Measurements from ENCODE around the gene EFR3B.

Gene EFR3B

DNA sequence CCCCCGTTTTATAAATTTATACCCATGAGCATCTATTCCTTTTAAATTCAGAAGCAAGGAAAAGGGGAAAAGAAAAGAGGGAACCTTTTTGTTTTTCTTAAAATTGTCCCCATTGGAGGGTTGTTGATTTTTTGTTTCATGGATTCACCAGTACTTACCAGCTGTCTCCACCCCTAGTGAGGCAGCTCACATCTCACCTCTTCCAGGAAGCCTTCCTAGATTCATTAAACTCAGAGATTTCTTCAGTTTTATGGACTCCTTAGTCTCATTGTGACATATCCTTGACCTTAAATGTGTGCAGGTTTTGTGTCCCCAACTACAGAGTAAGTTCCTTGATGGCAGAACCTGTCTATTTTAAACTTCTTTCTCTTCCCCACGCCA, 35.9 kb downstream of the EFR3B start:
- no peak for DNase-seq
- no peaks in the 10 kb centered on the region for H3K9me3 ChIP-seq (ENCODE audit: control extremely low read depth in 1 of 5, control insufficient read depth in 4 of 5, insufficient read depth in 2 of 5, low read depth in 1 of 5, low read length in 4 of 5)
- ChIA-PET CTCF (interaction anchor here (0.5 kb wide), 1 partner anchor 18 kb away, joined by 3 read pairs; no protein-coding TSS in a partner anchor), POLR2A (no interaction called here)
- H3K27me3 ChIP-seq (replicated peaks in 2 of 5; ENCODE audit: control insufficient read depth in 4 of 5, insufficient read depth in 5 of 5, low read length in 4 of 5), result peaks cover 0 to 4% (median 0%) of the 10 kb centered on the region in 5 experiments
- H3K27ac ChIP-seq (ENCODE audit: insufficient read depth in 1 of 2, low read depth in 1 of 2, low read length in 2 of 2, poor library complexity in 1 of 2, severe bottlenecking in 2 of 2), result no peak overlapping the region
- WGBS (ENCODE audit: insufficient coverage), result 100% methylated on average over 1 of the region's 2 CpGs
- H3K36me3 ChIP-seq (ENCODE audit: control insufficient read depth in 4 of 4, insufficient read depth in 4 of 4, low read length in 3 of 4), result no peaks in the 10 kb centered on the region
- H3K4me1 ChIP-seq (ENCODE audit: control extremely low read depth in 1 of 4, control insufficient read depth in 4 of 4, insufficient read depth in 4 of 4, low read length in 3 of 4), result no peaks in the 10 kb centered on the region
- H3K4me3 ChIP-seq (ENCODE audit: control insufficient read depth in 1 of 7, extremely low read depth in 1 of 7, insufficient read depth in 4 of 7, low read depth in 2 of 7, low read length in 6 of 7), result no peak overlapping the region

DNA sequence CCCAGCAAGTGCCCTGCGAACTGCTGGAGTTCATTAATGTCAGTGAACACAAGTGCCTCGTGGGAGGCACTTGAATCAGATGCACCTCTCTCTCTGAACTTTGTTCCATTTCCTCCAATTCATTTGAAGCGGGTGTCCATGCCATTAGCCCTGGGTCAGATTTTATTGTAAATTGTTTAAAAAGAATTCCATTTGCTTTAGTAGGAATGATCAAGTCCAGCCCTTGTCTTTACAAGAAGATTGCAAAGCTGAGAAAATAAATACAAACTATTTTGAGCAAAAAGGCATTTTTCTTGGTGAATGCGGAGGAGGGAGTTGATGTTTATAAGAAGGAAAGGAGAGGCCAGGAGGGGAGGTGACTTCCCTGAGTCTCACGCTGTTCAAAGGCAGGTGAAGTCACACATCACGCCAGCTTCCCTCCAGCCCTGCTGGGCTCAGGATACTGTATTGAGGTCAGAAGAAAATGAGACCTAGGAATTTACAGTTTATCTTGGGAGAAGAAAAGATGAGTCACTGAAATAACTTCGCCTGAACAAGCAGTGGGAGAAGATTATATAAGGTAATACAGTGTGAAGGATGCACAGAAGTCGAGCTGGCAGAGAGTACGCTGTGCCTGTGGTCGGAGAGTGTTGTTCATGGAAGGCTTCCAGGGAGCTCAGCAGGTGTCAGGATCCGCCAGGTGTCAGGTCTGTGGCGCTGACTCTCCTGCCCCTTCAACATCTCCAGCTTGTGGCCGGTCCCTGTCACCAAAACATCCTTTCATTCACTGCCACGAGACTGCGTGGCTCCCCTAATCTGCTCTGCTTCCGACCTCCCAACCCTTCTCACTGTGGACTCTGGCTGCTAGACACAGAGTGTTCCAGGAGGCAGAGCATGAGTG, 36.5 kb downstream of the EFR3B start:
- CTCF ChIA-PET, result interaction anchor here (0.5 kb wide), 1 partner anchor 17 kb away, joined by 3 read pairs; no protein-coding TSS in a partner anchor
- no peak for DNase-seq
- H3K27me3 ChIP-seq (replicated peaks in 2 of 5; ENCODE audit: control insufficient read depth in 4 of 5, insufficient read depth in 5 of 5, low read length in 4 of 5), result peaks cover 0 to 4% (median 0%) of the 10 kb centered on the region in 5 experiments
- POLR2A ChIA-PET, result no interaction called here
- no peaks in the 10 kb centered on the region for H3K36me3 ChIP-seq (ENCODE audit: control insufficient read depth in 4 of 4, insufficient read depth in 4 of 4, low read length in 3 of 4)
- H3K27ac ChIP-seq (ENCODE audit: insufficient read depth in 1 of 2, low read depth in 1 of 2, low read length in 2 of 2, poor library complexity in 1 of 2, severe bottlenecking in 2 of 2), result no peak overlapping the region
- WGBS (ENCODE audit: insufficient coverage), result 92% methylated on average over 13 of the region's 16 CpGs
- no peak overlapping the region for H3K4me3 ChIP-seq (ENCODE audit: control insufficient read depth in 1 of 7, extremely low read depth in 1 of 7, insufficient read depth in 4 of 7, low read depth in 2 of 7, low read length in 6 of 7)
- no peaks in the 10 kb centered on the region for H3K9me3 ChIP-seq (ENCODE audit: control extremely low read depth in 1 of 5, control insufficient read depth in 4 of 5, insufficient read depth in 2 of 5, low read depth in 1 of 5, low read length in 4 of 5)
- no peaks in the 10 kb centered on the region for H3K4me1 ChIP-seq (ENCODE audit: control extremely low read depth in 1 of 4, control insufficient read depth in 4 of 4, insufficient read depth in 4 of 4, low read length in 3 of 4)

GRCh38 chr2:25079050-25079635, 37.3 kb downstream of the EFR3B start:
- CTCF ChIA-PET, result no interaction called here
- Histone ChIP-seq H3K36me3 (ENCODE audit: control insufficient read depth in 4 of 4, insufficient read depth in 4 of 4, low read length in 3 of 4) (no peaks in the 10 kb centered on the region), H3K27me3 (replicated peaks in 2 of 5; ENCODE audit: control insufficient read depth in 4 of 5, insufficient read depth in 5 of 5, low read length in 4 of 5) (peaks cover 0 to 3% (median 0%) of the 10 kb centered on the region in 5 experiments), H3K9me3 (ENCODE audit: control extremely low read depth in 1 of 5, control insufficient read depth in 4 of 5, insufficient read depth in 2 of 5, low read depth in 1 of 5, low read length in 4 of 5) (no peaks in the 10 kb centered on the region), H3K4me1 (ENCODE audit: control extremely low read depth in 1 of 4, control insufficient read depth in 4 of 4, insufficient read depth in 4 of 4, low read length in 3 of 4) (no peaks in the 10 kb centered on the region), H3K27ac (ENCODE audit: insufficient read depth in 1 of 2, low read depth in 1 of 2, low read length in 2 of 2, poor library complexity in 1 of 2, severe bottlenecking in 2 of 2) (no peak overlapping the region), H3K4me3 (ENCODE audit: control insufficient read depth in 1 of 7, extremely low read depth in 1 of 7, insufficient read depth in 4 of 7, low read depth in 2 of 7, low read length in 6 of 7) (no peak overlapping the region)
- POLR2A ChIA-PET, result no interaction called here
- 90% methylated on average over 2 of the region's 3 CpGs for WGBS (ENCODE audit: insufficient coverage)
- DNase-seq, result no peak

DNA sequence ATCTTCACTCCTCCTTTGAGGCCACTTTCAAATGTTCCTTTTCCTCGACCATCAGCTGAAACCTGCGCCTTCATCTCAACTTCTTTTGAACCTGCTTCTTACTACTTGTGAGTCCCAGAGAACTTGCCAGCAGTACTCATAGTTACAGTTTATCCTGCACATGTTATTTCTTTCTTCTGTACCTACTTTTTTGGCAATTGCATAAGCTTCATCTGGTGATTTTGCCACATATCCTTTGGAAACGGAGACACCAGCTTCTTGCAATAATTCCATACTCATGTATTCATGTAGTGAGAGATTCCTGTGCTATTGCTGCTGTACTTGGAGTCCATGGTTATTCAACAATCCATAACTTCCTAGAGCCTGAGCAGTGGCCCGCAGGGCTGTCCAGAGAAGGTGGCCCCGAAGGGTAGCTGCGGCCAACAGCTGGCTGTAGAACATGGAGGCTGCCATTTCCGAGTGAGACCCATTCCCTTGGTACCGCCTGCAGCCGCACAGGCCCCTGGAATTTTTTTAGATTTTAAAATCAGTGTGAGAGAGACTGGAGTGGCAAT, 39.4 kb downstream of the EFR3B start:
- DNase-seq, result no peak
- H3K4me3 ChIP-seq (ENCODE audit: control insufficient read depth in 1 of 7, extremely low read depth in 1 of 7, insufficient read depth in 4 of 7, low read depth in 2 of 7, low read length in 6 of 7), result no peak overlapping the region
- POLR2A ChIA-PET, result interaction anchor here (0.6 kb wide), 1 partner anchor 285 kb away, joined by 6 read pairs; no protein-coding TSS in a partner anchor
- no peaks in the 10 kb centered on the region for H3K4me1 ChIP-seq (ENCODE audit: control extremely low read depth in 1 of 4, control insufficient read depth in 4 of 4, insufficient read depth in 4 of 4, low read length in 3 of 4)
- H3K27me3 ChIP-seq (replicated peaks in 2 of 5; ENCODE audit: control insufficient read depth in 4 of 5, insufficient read depth in 5 of 5, low read length in 4 of 5), result peaks cover 0 to 4% (median 0%) of the 10 kb centered on the region in 5 experiments
- no peak overlapping the region for H3K27ac ChIP-seq (ENCODE audit: insufficient read depth in 1 of 2, low read depth in 1 of 2, low read length in 2 of 2, poor library complexity in 1 of 2, severe bottlenecking in 2 of 2)
- H3K36me3 ChIP-seq (ENCODE audit: control insufficient read depth in 4 of 4, insufficient read depth in 4 of 4, low read length in 3 of 4), result no peaks in the 10 kb centered on the region
- CTCF ChIA-PET, result interaction anchor here (0.9 kb wide), 1 partner anchor 106 kb away, joined by 3 read pairs; no protein-coding TSS in a partner anchor
- H3K9me3 ChIP-seq (ENCODE audit: control extremely low read depth in 1 of 5, control insufficient read depth in 4 of 5, insufficient read depth in 2 of 5, low read depth in 1 of 5, low read length in 4 of 5), result no peaks in the 10 kb centered on the region
- WGBS (ENCODE audit: insufficient coverage), result 97% methylated on average over 8 of the region's 9 CpGs

GRCh38 chr2:25082002-25082622, 40.2 kb downstream of the EFR3B start:
- Histone ChIP-seq H3K4me3 (ENCODE audit: control insufficient read depth in 1 of 7, extremely low read depth in 1 of 7, insufficient read depth in 4 of 7, low read depth in 2 of 7, low read length in 6 of 7) (no peak overlapping the region), H3K4me1 (ENCODE audit: control extremely low read depth in 1 of 4, control insufficient read depth in 4 of 4, insufficient read depth in 4 of 4, low read length in 3 of 4) (no peaks in the 10 kb centered on the region), H3K9me3 (ENCODE audit: control extremely low read depth in 1 of 5, control insufficient read depth in 4 of 5, insufficient read depth in 2 of 5, low read depth in 1 of 5, low read length in 4 of 5) (no peaks in the 10 kb centered on the region), H3K36me3 (ENCODE audit: control insufficient read depth in 4 of 4, insufficient read depth in 4 of 4, low read length in 3 of 4) (no peaks in the 10 kb centered on the region), H3K27me3 (replicated peaks in 2 of 5; ENCODE audit: control insufficient read depth in 4 of 5, insufficient read depth in 5 of 5, low read length in 4 of 5) (peaks cover 0 to 4% (median 0%) of the 10 kb centered on the region in 5 experiments), H3K27ac (ENCODE audit: insufficient read depth in 1 of 2, low read depth in 1 of 2, low read length in 2 of 2, poor library complexity in 1 of 2, severe bottlenecking in 2 of 2) (no peak overlapping the region)
- ChIA-PET POLR2A (no interaction called here), CTCF (interaction anchor here (2.3 kb wide), 1 partner anchor 9 kb away, joined by 8 read pairs; no protein-coding TSS in a partner anchor)
- WGBS (ENCODE audit: insufficient coverage), result 86% methylated on average over 6 of the region's 6 CpGs
- DNase-seq, result no peak

- DNase-seq, result no peak
- ChIA-PET CTCF (no interaction called here), POLR2A (no interaction called here)
- no peaks in the 10 kb centered on the region for H3K36me3 ChIP-seq (ENCODE audit: control insufficient read depth in 4 of 4, insufficient read depth in 4 of 4, low read length in 3 of 4)
- peaks cover 0 to 10% (median 2%) of the 10 kb centered on the region in 4 experiments for H3K4me1 ChIP-seq (ENCODE audit: control extremely low read depth in 1 of 4, control insufficient read depth in 4 of 4, insufficient read depth in 4 of 4, low read length in 3 of 4)
- no peaks in the 10 kb centered on the region for H3K9me3 ChIP-seq (ENCODE audit: control extremely low read depth in 1 of 5, control insufficient read depth in 4 of 5, insufficient read depth in 2 of 5, low read depth in 1 of 5, low read length in 4 of 5)
- 95% methylated on average over 3 of the region's 4 CpGs for WGBS (ENCODE audit: insufficient coverage)
- no peak overlapping the region for H3K4me3 ChIP-seq (ENCODE audit: control insufficient read depth in 1 of 7, extremely low read depth in 1 of 7, insufficient read depth in 4 of 7, low read depth in 2 of 7, low read length in 6 of 7)
- H3K27me3 ChIP-seq (replicated peaks in 2 of 5; ENCODE audit: control insufficient read depth in 4 of 5, insufficient read depth in 5 of 5, low read length in 4 of 5), result peaks cover 0 to 2% (median 0%) of the 10 kb centered on the region in 5 experiments
- H3K27ac ChIP-seq (ENCODE audit: insufficient read depth in 1 of 2, low read depth in 1 of 2, low read length in 2 of 2, poor library complexity in 1 of 2, severe bottlenecking in 2 of 2), result no peak overlapping the region
Observed at GRCh38 chr2:25085761-25086560, 44.1 kb downstream of the EFR3B start.
